Adrenal gland (tissue), 5 donors: Measurements from ENCODE around the gene PYCR2.

ENCODE experiments used
- CTCF ChIP-seq, 6 experiments: fragments of 450-650 bp in 4 of 6; fragments of 200-600 bp in 2 of 6; sonication (generic) in 1 of 6; IDR thresholded peaks; 1 replicate in 5 of 6; 2 replicates in 1 of 6; pipeline versions ENCODE4 v1.5.1 to v1.8.0; 2016 to 2021; ENCODE audit warnings: antibody characterized with exemption in 6 of 6, mild to moderate bottlenecking in 2 of 6, moderate library complexity in 1 of 6
- POLR2A ChIP-seq, 2 donors: fragments of 450-650 bp; IDR thresholded peaks; one replicate each; pipeline ENCODE4 v1.6.1; 2017; ENCODE audit warnings: antibody characterized with exemption in 2 of 2, mild to moderate bottlenecking in 2 of 2, moderate library complexity in 1 of 2
- donor health status: DM: no; HTN: no; CAD: no.

- no peak for TF ChIP-seq CTCF (IDR thresholded peaks at IDR 0.05)
- TF ChIP-seq POLR2A (IDR thresholded peaks at IDR 0.05) = no peak
Observed at GRCh38 chr1:225888289-225888897, 35.7 kb downstream of the PYCR2 start.
